Germinal center (tissue), 1 donor: ENCODE results near the gene ASPN.
A peak's percentile ranks its signal among the peaks of the same experiment; 100 is the strongest.

Experiments
- DNase-seq: peaks from one replicate; pipeline ENCODE4 v3.0.0; 2012; ENCODE audit warnings: mixed read lengths, low spot score

ASPN gene

DNA sequence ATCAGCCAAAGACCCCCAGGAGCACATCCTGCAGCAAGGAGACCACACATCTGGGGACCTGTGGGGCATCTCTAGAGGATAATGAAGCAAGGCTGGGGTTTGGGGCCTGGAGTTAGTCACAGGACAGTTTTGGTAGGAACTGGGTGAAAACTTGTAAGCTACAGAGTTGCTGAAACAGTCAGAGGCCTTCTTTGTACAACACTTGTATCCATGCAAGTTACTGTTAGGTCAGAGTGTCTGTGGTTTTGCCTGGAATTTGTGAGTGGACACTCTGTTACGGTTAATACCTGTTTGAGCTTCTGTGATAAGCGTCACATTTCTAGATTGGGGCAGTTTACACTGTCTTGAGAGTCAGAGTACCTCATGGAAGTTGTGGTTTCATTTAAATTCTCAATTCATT lies 22.6 kb upstream of the ASPN start:
- no peak for DNase-seq

DNA sequence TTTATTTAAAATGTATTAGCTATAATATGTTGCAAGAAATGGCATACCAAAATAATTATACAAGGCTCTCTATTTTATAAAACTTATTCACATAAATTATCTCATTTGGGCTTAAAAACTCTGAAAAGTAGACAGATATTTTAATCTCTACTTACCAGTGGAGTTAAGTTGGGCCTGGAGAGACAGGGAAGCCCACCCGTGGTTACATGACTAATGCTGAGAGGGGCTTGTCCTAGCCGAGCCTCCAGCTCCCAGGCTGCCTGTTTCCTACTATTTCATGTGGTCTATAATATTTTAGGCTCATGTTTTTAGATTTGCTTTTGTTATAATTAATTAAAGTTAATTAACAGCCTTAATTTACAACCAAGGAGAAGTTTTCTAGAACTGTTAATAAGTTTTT lies 20.9 kb upstream of the ASPN start:
- DNase-seq, result no peak

DNA sequence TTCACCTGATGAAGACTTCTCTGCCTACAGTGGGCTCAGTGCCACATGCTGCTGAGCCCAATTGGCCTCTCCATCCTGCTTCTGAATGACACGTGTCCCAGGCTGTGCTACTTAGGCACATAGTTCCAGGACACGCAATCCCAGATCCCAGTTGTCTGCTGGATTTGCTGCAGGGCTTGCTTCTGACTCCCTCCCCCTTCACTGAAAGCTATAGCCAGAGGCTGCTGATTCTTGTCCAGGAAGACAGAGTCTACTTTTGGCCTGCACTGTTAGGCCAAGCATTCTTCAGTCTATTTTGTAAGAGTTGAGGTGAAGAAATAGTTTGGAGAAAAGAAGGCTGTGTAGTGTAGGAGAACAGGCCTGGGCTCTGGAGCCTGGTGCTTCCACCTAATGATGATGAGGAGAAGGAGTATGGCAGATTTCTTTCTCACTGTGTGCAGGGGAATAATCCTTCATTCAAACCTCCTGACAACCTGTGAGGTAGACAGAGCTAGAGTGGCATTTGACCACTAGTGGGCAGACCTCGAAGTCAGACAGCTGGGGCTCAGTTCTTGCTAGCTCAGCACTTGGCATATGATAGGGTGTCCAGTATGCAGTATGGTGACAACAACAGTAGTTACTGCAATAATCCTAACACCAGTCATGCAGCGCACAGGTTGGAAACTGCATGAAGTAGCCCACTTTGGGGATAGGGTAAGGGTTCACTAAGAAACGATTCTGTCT lies 19.5 kb upstream of the ASPN start:
- DNase-seq, result peak; percentile 22

DNA sequence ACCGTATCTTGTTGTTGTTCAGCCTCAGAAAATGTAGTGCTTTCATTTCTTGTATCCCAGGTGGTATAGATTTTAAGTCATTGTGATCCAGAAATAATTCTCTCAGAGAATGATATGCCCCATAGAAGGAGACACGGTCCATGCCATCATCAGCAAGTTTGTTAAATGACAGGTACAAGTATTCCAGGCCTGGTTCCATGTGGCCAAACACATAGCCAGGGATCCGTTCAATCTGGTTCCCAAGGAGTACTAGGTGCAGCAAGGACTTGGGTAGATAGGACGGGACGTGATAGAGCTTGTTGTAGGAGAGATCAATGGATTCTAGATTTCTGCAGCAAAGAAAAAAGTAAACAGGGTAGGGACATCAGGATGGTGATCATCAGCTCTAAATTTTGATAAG lies 18.4 kb upstream of the ASPN start:
- no peak for DNase-seq

DNA sequence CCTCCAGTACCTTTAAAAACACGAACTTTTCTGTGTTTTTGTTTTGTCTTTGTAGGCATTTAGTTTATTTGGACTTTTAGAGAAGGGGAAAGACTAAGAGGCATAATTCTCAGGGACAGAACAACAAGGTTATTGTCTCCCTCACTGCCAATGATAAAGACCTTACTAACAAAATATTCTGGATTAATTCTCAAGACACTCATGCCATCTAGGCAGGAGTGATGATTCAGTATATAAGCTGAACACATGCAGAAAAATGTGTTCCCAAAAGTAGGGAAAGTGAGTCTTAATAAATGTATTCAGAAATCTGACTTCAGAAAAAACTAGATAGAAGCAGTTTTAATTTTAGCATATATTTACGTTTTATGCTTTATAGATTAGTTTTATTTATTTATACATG lies 17.4 kb upstream of the ASPN start:
- DNase-seq, result no peak

DNA sequence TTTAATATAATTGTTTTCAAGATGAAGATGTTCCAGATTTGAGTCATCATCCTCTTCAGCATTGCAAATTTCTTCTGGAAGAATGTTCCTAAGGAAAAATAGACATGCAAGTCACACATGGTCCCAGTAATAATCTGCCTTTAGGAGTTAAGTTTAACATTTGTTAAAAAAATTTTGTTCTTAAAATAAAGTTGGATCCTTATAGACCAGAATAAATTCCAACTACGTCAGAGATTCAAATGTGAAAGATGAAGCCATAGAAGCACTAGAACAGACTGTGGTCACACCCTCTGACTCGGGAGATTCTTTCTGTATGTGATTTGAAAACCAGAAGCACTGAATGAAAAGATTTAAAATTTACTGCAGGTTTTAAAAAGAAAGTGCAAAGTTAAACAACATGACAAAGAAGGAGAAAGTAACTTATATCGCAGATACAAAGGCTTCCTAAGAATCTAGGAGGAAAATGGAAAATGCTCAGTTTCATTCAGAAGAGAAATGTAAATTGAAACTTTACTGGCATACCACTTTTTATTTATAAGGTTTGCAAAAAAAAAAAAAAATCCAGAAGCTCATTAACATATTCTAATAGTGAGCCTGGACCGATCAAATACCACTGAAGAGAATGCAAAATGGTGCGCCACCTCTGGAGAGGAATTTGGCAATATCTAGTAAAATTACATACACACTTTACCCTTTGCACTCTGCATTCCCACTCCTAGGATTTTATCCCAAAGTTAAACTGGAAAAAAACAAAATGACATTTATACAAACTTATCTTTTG lies 14.3 kb upstream of the ASPN start:
- DNase-seq, result no peak

DNA sequence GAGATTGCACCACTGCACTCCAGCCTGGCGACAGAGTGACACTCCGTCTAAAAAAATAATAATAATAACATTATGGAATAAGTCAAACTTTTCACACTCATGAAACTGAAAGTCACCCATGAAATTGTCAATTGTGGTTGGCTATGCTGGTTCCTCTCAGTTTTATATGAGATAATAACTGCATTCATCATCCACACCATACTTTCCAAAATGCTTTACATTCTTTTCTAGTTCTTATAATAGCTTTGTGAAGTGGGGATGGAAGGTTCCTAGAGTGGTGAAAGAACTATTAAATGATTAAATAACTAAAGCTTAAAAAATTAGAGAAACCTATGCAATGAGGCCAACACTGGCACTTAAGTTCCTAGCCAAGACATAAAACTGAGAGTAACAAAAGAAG lies 12.6 kb upstream of the ASPN start:
- no peak for DNase-seq

DNA sequence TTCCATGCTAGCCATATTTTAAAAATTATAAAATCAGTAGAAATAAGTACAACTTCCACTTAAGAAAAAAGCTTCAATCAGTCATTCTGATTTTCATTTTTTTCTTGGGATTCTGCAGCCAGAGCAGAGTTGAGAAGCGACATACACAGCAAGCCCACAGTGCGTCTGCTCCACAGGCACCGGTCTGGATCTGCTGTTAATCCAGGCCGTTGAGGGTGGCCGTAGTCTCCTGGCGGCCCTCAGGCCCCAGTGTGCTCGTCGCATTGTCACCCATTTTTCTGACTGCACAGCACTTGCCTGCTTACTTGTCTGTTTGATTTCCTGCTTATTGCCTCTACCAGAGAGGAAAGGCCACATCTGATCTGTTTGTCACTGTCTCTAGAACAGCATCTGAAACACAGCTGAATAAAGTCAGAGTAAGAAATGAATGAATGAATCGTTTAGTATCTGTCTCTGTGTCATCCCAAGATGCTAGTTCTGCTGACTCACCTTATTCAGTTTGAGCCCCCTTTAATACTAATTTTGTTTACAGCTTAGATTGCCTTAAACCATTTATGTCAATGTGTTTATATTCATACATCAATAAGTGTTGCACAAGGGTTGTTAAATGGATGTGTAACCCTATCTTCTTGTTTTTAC lies 11.6 kb upstream of the ASPN start:
- no peak for DNase-seq

DNA sequence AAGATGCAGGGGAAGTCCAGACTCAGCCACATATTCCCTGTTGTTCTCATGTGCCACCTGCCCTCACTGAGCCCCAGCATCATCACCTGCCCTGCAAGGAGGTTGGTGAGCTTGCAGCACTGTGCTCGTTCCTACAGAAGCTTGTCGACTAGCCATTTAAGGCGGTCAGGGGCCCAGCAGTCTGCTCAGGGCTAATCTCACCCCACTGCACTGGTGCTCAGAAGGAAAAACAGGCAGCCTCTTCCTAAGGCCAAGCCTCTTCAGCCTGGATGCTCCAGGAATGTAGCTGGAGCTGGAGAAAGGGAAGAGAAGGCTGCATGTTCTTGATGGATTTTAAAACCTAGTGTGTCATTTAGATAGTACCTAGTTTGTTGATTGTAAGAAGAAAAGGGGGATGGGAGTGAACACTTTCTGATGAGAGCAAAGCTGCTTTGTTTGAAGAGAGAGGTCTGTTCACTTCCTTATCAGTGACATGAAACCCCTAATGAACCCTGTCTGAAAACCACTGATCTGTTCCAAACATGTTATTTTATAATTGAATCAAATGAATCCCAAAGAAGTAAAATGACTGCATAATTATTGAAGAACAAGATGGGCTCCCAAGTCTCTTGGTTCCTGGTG lies 10.6 kb upstream of the ASPN start:
- no peak for DNase-seq

DNA sequence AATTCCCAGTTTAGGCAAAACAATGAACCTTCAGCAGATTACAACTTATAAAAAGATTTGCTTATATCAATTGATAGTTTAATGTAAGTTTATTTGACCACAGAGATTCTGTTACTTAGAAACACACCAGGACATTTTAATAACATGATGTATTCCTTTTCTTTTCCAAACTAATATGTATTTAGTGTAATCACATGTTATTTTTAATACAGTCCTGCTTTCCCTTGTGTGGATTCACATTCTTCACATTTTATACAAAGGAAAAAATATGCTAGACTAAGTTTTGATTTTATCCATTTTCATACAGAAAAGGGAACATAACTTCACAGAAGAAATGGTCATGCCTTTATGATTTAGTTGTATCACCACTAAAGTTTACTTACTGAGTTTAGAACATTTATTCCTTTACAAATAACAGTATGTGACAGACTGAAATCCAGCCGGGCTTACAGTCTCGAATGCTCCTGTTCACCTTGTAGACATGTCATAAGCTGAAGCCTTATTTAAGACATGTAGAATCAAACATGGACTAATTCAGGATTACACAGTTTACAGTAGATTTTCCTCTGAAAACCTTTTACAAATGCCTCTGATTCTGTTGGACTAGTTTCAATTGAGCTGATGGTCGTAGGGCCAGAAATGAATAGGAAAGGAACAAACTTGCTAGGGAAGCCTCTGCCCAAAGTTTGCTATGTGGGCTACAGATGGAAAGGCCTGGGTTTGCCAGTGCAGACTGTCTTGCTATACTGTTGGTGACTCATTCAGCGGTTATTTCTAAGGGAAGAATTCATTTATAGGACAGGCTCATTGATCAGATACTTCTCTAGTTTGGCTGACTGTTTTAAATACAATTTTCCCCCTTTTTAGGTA lies 6.6 kb upstream of the ASPN start:
- DNase-seq, result no peak

DNA sequence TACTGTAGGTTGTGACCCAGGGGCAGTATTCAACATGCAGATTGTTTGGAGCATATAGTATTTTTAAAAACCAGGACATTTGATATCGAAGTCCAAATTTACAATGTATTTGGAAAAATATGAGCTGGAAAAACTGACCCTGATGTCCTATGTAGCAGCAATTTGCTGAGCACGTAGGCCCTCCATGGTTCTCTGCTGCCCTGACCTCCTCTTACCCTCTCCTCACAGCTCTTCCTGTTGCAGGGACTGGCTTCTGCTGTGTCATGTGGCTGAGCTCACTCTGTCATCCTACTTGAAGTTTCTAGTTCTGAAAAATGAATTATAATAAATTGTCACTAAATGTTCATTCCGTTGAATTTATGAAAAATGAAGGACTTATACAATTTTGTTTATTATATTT lies 4.1 kb upstream of the ASPN start:
- DNase-seq, result no peak

DNA sequence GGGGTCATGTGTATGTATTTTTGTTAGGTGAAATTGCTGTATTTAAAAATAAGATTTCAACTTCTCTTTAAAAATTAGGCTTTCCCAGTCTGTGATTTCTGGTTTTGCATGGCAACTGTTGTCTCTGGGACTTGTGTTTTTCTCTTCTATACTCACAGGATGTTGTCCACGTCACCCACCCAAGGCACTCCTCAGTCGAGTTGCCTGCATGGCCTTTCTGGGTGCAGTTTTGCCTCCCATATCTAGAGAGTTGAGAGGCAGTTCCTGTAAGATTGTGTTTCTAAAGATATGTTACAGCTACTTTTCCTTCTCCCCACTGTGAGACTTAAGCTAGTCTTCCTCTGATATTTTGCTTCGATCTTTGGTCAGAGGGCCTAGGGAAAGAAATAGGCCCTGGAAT lies 2.3 kb upstream of the ASPN start:
- DNase-seq, result no peak

DNA sequence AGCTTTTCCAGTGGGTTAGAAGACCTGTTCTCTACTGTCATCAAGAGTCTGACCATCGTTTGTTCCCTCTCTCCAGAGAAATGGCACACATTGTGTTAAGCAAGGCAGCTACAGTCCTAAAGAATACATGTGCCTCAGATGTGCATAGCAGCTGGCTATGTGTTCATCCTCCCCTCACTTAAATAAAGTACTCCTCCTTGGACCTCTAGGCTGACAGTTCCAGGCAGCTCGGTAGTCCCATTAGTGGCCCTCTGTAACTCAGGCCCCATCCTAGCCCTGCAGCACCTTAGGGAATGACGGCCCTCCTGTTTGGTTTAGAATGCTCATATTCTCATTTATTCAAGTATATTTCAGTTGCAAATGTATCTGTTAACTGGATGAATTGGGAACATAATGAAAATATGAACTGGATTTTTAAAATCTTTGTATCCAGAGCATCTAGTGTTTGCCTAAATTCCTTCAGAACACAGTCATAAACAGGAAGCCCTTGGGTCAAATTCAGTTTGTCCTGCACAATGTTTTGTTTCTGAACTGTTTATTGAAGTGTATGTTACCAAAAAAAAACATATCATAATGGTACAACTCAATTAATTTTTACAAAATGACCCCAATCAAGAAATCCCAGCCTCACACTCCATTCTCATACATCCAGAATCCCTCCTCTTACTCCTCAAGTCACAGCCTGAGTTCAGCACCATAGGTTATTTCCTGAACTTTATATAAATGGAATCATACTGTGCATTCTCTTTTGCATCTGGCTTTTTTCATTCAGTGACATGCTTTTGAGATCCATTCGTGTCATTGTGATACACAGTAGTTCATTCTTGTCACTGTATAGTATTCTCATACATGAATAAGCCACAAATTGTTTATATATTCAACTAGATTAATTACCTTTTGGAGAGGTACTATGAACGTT lies 1.6 kb upstream of the ASPN start:
- DNase-seq, result no peak

DNA sequence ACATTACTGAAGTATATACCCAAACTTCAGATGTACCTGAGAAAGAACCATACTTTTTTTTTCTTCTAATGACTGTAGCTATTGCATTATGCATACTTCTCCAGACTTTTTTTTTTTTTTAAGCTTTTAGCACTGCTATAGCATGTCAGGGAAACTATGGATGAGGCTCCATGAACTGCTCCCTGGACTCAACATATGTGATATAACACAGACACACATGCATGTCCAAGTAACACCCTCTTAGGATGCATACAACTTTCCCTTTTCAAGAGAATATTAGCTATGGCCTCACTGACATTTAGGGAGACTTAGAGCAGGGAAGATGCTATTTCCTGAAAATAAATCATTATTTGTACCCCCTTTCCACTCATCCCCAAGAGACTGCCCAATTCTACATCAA lies 499 bp upstream of the ASPN start:
- no peak for DNase-seq

DNA sequence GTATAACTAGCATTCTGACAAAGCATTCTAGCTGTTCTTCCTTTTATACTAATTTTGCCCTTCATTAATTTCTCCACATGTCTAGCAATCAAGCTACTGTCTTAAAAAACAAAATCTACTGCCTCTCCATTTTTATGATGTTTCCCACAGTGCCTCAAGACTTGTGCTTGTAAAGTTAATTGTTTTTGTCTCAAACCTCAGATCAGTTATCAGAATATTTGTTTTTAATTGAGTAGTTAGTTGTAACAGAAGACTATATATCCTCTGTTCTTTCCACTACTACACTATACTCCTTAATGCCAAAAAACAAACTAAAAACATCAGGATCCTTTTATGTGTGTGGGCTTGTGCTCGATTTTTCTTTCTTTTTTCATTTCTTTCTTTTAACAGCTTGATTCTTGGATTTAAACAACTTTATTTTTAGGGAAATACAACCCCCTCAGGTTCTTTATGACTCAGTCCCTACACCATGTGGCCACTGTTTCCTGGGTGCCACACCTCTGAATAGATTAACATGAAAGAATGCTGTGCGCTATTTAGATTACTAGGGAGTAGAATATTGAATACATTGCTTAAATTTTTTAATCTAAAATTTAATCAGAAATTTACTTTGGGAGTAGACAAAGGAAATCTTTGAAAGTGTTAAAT lies 1.2 kb downstream of the ASPN start:
- no peak for DNase-seq

DNA sequence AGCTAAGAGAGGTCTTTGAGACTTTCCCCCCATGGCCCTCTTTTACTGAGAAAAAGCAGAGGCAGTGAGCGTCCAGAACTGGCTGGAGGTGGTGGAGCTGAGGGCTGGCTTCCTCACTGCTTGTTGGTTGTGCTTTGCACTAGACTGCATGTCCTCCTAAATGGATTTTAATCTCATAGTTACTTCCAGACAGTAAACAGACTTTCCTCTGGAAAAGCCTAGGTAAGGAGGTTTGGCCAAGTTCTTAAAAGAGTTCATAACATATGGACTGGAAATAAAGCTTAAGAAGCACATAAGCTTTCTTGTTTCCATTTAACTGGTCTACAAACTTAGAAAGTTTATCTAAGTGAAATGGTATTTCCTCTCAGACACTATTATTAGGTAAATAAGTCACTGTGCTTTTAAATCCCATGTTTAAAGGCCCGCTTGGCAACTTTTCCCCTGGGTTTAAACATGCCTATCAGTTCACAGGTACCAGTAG lies 2.0 kb downstream of the ASPN start:
- no peak for DNase-seq

DNA sequence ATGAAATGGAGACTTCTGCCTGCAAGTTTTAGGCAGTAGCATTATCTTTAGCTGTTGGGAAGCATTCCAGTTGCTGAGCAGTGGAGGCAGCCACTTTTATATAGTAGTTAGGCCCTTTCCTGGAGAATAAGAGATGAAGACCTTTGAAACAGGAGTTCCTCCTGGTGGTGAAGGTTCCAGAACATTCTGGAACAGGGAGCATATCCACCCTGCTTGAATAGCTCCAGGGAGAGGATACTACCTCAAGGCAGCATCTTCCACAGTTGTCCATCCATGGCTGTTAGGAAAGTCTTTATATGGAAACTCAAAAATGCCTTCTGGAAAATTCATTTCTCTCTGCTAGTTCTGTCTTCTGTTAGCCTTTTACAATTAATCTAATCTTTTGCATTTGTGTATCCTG lies 3.0 kb downstream of the ASPN start:
- no peak for DNase-seq

DNA sequence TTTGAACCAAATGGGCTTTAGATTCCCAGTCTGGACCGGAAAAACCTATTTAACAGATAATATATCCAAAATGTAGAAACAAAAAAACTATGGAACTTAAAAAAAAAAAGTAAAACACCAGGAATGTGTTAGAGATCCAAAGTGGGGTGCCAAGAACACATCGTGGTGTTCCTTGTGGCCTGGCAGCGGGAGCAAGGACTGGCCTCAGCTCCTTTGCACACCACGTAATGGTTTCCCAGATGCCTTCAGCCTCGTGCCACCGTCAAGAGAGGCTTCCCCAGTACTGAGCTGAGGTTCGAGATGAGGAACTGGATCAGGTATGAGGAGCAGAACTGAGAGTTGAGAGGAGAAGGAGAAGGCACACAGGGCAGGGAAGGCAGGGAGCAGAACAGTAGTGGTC lies 3.5 kb downstream of the ASPN start:
- no peak for DNase-seq

DNA sequence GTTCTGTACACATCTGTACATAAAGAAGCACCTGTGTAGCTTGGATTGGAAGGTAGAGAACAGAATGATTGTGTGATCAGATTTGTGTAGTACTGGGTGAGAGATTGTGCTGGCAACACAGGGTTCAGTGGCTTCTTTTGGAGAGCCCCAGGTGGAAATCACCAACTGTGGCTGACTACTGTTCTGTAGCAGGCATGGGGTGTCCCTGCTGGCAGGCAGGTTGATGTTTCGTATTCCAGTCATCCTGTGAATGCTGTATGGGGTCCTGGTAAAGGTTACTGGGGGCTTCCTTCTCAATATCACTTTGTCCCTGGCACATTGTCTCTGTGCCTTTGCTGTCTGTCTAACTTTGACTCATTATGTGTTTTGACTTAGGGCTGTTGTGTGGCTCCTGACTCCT lies 5.3 kb downstream of the ASPN start:
- no peak for DNase-seq

DNA sequence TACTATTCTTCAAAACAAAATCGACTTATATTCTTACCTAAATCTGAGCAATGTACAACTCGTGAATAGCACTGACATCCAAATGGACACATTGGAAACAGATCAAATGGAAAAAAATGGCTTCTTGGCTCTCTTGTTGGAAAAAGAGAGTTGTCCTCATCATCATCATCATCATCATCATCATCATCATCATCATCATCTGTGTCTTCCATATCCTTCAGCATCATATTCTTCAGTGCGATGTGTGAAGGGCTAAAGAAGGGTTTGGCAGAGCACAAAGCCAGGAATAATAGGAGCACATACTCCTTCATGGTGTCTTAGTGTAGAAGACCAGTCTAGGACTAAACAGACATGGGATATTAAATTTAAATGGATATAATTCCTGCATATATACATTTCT lies 7.7 kb downstream of the ASPN start:
- no peak for DNase-seq
